ENCODE data around the gene QSOX2.

QSOX2 gene

DNA sequence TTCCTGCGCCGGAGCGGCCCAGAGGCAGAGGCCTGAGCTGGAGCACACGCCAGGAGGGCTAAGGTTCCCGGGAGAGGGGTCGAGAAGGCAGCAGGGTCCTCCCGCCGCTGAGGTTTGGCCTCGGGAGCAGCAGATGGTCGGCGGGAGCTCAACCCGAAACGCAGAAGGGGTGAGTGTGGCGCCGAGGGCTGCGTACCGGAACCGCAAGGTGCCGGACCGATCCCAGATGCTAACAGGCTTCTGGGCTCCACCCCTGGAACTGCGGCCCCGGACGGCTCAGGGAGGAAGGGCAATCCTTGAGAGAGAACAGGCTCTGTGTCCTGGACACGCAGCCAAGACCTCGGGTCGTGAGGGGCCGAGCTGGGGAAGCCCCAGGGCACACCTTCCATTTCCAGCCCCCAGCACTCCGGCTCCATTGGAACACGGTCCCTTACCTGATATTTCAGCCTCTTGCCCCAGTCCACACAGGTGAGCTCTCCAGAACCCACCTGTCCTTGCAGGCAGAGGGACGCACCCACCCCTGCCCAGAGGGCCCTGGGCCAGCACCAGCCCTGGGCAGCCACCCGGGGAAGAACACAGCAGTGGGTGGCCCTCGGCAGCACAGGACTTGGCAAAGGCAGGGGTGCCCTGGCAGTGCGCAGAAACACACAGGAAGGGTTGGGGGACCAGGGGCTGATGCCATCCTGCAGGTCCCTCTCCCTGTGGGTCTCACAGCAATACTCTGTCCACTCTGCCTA, 42.0 kb downstream of the QSOX2 start:
- POLR2A ChIA-PET: no interaction called here

DNA sequence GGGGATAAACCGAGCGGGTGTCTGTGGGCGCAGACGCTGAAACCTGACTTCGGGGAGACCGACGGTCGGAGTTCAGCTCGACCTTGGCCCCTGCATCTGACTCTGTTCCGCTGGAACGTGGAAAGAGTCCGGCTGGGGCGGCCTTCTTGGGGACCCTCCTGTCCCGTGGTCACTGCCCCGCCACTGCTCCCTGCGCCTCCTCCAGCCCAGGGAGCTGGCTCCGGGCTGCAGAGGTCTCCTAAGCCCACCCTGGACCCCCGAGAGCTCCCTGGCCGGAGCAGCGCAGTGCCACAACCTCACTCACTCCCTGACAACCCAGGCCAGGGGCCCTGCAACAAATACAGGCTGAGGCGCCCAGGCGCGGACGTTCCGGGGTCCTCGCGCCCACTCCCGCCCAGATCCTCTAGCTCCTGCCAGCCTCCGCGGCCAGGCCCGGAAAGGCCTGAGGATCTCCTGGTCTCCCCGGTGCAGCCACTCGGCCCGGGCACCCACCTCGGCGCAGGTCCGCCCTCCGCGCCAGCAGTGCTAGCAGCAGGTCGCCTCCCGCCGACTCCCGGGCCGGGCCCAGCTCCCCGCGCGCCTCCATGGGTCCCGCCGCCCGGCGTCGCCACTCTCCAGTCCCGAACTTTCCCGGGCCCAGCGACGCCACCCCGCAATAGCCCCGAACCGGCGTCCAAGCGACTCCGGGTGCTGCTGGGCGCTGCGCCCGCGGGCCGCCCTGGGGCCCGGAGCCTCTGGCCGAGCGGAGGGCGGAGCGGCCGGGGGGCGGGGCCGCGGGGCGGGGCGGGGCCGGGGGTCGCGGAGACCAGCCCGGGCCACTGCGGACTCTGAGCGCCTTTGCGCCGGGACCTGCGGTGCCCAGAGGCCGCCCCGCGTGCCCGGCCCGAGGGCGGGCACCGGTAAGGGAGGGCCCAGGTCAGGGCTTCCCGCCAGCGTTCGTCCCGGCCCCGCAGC, 42.9 kb downstream of the QSOX2 start:
- ChIA-PET POLR2A (interaction anchor here (1.1 kb wide), 1 partner anchor 10 kb away, joined by 3 read pairs; no protein-coding TSS in a partner anchor), CTCF (interaction anchor here (0.6 to 0.9 kb wide), 5 partner anchors 14 to 602 kb away, joined by 3 to 4 read pairs (median 3); no protein-coding TSS in a partner anchor)
- H3K4me1 ChIP-seq (ENCODE audit: control insufficient read depth, insufficient read depth, low read length): no peaks in the 10 kb centered on the region; the same call in 1 of the 2 replicates
- H3K27ac ChIP-seq (ENCODE audit: extremely low read depth, low read depth, low read length): no peak overlapping the region
- H3K4me3 ChIP-seq (ENCODE audit: low read depth, low read length): no peak overlapping the region
- no peaks in the 10 kb centered on the region for H3K9me3 ChIP-seq (ENCODE audit: control insufficient read depth, insufficient read depth, low read depth, low read length)
- TF ChIP-seq ZNF558 (tag by site-specific recombination; IDR thresholded peaks at IDR 0.05) (no peak), ZNF24 (tag by site-specific recombination; IDR thresholded peaks at IDR 0.05) (no peak), ZNF529 (tag by site-specific recombination; IDR thresholded peaks at IDR 0.05; ENCODE audit: insufficient replicate concordance) (no peak), ZNF48 (tag by site-specific recombination; IDR thresholded peaks at IDR 0.05) (no peak), ZEB2 (tag by site-specific recombination; IDR thresholded peaks at IDR 0.05) (no peak), ZNF239 (tag by site-specific recombination; IDR thresholded peaks at IDR 0.05) (no peak), ZNF571 (tag by site-specific recombination; IDR thresholded peaks at IDR 0.05) (no peak), MZF1 (tag by site-specific recombination; IDR thresholded peaks at IDR 0.05; ENCODE audit: borderline replicate concordance) (no peak), ZNF530 (tag by site-specific recombination; IDR thresholded peaks at IDR 0.05; ENCODE audit: low read depth) (no peak), ZNF585B (tag by site-specific recombination; IDR thresholded peaks at IDR 0.05) (no peak)
- H3K36me3 ChIP-seq (ENCODE audit: control insufficient read depth in 2 of 2, insufficient read depth in 1 of 2, low read length in 2 of 2): peaks cover 0 to 3% of the 10 kb centered on the region in 2 experiments; a peak in 1 of 3 replicates

More for the DNA sequence above, 42.0 kb downstream of the QSOX2 start:
- no peaks in the 10 kb centered on the region; the same call in 1 of the 2 replicates for H3K4me1 ChIP-seq (ENCODE audit: control insufficient read depth, insufficient read depth, low read length)
- no peaks in the 10 kb centered on the region for H3K9me3 ChIP-seq (ENCODE audit: control insufficient read depth, insufficient read depth, low read depth, low read length)
- no peak overlapping the region for H3K27ac ChIP-seq (ENCODE audit: extremely low read depth, low read depth, low read length)
- H3K36me3 ChIP-seq (ENCODE audit: control insufficient read depth in 2 of 2, insufficient read depth in 1 of 2, low read length in 2 of 2): peaks cover 0 to 6% of the 10 kb centered on the region in 2 experiments; a peak in 1 of 3 replicates
- no peak overlapping the region for H3K4me3 ChIP-seq (ENCODE audit: low read depth, low read length)
- CTCF ChIA-PET: interaction anchor here (0.8 to 1.0 kb wide), 4 partner anchors 23 to 65 kb away, joined by 3 to 4 read pairs (median 3); no protein-coding TSS in a partner anchor
- TF ChIP-seq ZNF600 (tag by site-specific recombination; IDR thresholded peaks at IDR 0.05): peak; percentile 55
- TF ChIP-seq ZNF549 (tag by site-specific recombination; IDR thresholded peaks at IDR 0.05): no peak
- TF ChIP-seq, protein P1, sequence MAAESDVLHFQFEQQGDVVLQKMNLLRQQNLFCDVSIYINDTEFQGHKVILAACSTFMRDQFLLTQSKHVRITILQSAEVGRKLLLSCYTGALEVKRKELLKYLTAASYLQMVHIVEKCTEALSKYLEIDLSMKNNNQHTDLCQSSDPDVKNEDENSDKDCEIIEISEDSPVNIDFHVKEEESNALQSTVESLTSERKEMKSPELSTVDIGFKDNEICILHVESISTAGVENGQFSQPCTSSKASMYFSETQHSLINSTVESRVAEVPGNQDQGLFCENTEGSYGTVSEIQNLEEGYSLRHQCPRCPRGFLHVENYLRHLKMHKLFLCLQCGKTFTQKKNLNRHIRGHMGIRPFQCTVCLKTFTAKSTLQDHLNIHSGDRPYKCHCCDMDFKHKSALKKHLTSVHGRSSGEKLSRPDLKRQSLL (tag by site-specific recombination; IDR thresholded peaks at IDR 0.05): no peak
- TF ChIP-seq ZBTB48 (tag by site-specific recombination; IDR thresholded peaks at IDR 0.05): peak; percentile 73

DNA sequence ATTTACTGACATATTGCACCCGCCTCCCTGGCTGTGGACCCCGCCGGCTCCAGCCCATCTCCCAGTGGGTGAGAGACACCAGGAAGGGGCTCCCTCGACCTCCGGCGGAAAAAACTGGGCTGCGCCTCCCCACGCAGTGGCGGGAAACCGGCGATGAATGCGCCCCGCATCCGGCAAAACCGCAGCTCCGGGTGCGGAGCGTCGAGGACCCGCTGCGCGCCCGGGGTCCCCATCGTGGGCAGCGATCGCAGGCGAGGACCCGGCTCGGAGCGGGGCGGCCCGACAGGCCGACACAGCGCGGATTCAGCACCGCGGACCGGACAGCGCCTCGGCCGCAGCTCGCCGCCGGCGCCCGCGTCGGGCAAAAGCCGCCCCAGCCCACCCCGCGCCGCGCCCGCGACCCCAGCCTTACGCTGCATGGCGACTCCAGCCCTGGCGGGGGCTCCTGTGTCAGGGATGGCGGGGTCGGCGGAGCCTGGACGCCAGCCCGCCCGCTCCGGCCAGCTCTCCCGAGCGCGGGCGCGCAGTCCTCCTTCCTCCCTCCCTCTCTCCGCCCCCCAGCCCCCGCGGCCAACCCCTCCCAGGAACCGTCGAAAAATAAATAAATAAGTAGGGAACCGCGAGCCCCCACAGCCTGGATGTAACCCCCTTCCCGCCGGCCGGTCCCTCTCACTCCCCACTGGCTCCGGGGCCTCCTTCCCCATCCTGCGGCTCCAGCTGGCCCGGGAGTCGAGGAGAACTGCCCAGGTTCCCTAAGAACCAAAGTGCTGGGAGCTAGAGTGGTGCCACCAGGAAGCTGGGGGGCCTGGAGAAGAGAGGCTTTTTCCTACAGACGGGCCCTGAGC, 43.8 kb downstream of the QSOX2 start:
- POLR2A ChIA-PET: interaction anchor here (1.1 kb wide), 1 partner anchor 9 kb away, joined by 3 read pairs; no protein-coding TSS in a partner anchor
- TF ChIP-seq, protein P2, sequence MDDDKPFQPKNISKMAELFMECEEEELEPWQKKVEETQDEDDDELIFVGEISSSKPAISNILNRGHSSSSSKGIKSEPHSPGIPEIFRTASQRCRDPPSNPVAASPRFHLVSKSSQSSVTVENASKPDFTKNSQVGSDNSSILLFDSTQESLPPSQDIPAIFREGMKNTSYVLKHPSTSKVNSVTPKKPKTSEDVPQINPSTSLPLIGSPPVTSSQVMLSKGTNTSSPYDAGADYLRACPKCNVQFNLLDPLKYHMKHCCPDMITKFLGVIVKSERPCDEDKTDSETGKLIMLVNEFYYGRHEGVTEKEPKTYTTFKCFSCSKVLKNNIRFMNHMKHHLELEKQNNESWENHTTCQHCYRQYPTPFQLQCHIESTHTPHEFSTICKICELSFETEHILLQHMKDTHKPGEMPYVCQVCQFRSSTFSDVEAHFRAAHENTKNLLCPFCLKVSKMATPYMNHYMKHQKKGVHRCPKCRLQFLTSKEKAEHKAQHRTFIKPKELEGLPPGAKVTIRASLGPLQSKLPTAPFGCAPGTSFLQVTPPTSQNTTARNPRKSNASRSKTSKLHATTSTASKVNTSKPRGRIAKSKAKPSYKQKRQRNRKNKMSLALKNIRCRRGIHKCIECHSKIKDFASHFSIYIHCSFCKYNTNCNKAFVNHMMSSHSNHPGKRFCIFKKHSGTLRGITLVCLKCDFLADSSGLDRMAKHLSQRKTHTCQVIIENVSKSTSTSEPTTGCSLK (tag by site-specific recombination; IDR thresholded peaks at IDR 0.05): no peak
- TF ChIP-seq ZFP69B (tag by site-specific recombination; IDR thresholded peaks at IDR 0.05) (peak; percentile 44; the same call in 1 of the 2 replicates), ZNF23 (tag by site-specific recombination; IDR thresholded peaks at IDR 0.05; ENCODE audit: borderline replicate concordance) (no peak), GLIS2 (tag by site-specific recombination; IDR thresholded peaks at IDR 0.05) (peak; percentile 10; the same call in 1 of the 2 replicates), ZNF654 (tag by site-specific recombination; IDR thresholded peaks at IDR 0.05; ENCODE audit: low read depth) (no peak), WT1 (tag by site-specific recombination; IDR thresholded peaks at IDR 0.05) (no peak)
- TF ChIP-seq, protein P3, sequence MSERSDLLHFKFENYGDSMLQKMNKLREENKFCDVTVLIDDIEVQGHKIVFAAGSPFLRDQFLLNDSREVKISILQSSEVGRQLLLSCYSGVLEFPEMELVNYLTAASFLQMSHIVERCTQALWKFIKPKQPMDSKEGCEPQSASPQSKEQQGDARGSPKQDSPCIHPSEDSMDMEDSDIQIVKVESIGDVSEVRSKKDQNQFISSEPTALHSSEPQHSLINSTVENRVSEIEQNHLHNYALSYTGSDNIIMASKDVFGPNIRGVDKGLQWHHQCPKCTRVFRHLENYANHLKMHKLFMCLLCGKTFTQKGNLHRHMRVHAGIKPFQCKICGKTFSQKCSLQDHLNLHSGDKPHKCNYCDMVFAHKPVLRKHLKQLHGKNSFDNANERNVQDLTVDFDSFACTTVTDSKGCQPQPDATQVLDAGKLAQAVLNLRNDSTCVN (tag by site-specific recombination; optimal IDR thresholded peaks at IDR 0.05): peak; percentile 30

More for the DNA sequence above, 43.8 kb downstream of the QSOX2 start:
- H3K9me3 ChIP-seq (ENCODE audit: control insufficient read depth, insufficient read depth, low read depth, low read length): no peaks in the 10 kb centered on the region
- no peak overlapping the region for H3K4me3 ChIP-seq (ENCODE audit: low read depth, low read length)
- H3K4me1 ChIP-seq (ENCODE audit: control insufficient read depth, insufficient read depth, low read length): no peaks in the 10 kb centered on the region; the same call in 1 of the 2 replicates
- no peak overlapping the region for H3K27ac ChIP-seq (ENCODE audit: extremely low read depth, low read depth, low read length)
- H3K36me3 ChIP-seq (ENCODE audit: control insufficient read depth in 2 of 2, insufficient read depth in 1 of 2, low read length in 2 of 2): peaks cover 0 to 3% of the 10 kb centered on the region in 2 experiments; a peak in 1 of 3 replicates
- CTCF ChIA-PET: interaction anchor here (0.6 to 0.9 kb wide), 3 partner anchors 15 to 601 kb away, joined by 3 read pairs; no protein-coding TSS in a partner anchor

Measured in HEK293 (cell line).